Ramos (cell line): ENCODE results near the gene CEP20.

Experiments used
- in situ Hi-C: fragments of 300-500 bp; cut with MboI; formaldehyde crosslinking; loops from one replicate; pipeline ENCODE4 v1.14.3; 2022; ENCODE audit warnings: low sequenced_read_pairs; ENCODE audit not compliant: unreplicated experiment

Gene CEP20

DNA sequence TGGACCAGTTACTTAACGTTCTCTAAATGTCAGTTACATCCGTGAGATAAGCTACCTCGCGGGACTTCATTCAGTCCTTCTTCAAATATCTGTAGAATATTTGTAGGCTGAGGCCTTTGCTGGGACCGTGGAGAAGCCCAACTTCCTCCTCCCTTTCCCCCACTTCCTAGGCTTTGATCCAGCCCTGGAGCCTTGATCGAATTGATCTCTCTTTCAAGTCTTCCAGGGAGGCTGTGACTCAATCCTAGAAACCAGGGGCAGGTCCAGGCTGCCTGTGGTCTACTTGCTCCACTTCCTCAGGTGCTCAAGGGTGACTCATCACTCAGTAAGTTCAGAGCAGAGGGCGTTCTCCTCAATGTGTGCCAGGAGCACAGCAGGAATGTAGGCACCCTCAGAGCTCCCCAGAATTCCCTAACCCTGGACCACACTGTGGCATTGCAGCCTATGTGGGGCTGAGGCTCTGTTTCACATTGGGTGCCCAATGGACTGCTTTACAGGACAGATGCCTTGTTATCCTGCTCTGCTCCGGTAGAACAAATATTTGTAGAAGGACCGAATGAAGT lies 11.2 kb upstream of the CEP20 start:
- in situ Hi-C loops, result no loop called here

- in situ Hi-C loops, result no loop called here
Observed at GRCh38 chr16:15898654-15899053, 10.3 kb upstream of the CEP20 start.

DNA sequence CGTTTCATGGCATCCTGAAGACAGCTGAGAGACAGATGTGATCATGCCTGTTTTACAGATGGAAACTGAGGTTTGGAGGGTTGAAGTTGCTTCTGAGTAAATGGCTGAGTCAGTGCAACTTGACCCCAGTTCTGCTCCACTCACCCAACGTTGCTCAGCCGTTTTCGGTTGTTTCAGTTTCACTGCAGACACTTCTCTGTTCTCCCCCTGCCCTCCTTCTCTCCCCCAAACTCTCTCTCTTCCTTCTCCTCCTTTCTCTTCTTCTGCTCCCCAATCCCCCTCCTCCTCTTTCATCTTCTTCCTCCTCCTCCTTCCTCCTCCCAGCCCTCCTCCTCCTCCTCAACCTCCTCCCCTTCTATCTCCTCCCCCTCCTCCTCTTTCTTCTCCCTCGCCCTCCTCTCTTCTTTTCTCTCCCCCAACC lies 9.4 kb upstream of the CEP20 start:
- in situ Hi-C loops, result no loop called here

DNA sequence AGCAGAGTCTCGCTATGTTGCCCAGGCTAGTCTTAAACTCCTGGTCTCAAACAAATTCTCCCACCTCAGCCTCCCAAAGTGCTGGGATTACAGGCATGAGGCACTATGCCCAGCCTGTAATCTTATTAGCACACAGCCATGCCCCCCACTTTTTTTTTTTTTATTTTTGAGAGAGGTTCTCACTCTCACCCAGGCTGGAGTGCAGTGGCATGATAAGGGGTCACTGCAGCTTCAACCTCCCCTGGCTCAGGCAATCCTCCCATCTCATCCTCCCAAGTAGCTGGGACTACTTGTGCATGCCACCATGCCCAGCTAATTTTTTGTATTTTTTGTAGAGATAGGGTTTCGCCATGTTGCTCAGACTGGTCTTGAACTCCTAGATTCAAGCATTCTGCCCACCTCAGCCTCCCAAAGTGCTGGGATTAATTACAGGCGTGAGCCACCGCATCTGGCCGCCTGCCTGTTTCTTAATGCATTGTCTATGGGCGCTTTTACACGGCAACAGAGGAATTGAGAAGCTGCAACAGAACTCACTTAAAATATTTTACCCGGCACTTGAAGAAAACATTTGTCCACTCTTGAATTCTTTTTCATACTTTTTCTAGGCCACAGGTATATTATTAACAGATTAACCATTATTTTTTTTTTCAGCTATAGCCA lies 8.8 kb upstream of the CEP20 start:
- in situ Hi-C loops, result no loop called here

GRCh38 chr16:15894571-15895374 lies 6.4 kb upstream of the CEP20 start:
- in situ Hi-C loops, result no loop called here

- in situ Hi-C loops, result no loop called here
Observed at GRCh38 chr16:15891508-15891907, 3.1 kb upstream of the CEP20 start.

GRCh38 chr16:15887283-15887682 lies 1.1 kb downstream of the CEP20 start:
- in situ Hi-C loops, result no loop called here

DNA sequence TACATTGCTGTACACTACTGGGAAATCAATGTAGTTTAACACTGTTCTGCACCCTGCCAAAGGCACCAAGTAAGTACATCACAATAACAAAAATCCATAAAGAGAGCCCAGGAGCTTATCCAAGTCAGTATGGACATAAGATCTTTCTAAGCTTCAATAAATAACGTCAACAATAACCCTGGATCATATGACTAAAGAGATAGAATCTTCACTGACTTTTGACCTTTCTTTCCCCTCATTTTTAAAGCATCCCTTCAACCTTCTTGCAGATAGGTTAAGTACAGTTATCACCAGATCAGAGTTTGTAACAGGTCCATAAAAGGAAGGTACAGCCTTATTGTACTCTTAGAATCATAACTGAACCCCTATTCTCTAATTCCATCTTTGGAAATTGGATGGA lies 2.3 kb downstream of the CEP20 start:
- in situ Hi-C loops, result no loop called here

GRCh38 chr16:15885560-15886001 lies 2.8 kb downstream of the CEP20 start:
- in situ Hi-C loops, result no loop called here

DNA sequence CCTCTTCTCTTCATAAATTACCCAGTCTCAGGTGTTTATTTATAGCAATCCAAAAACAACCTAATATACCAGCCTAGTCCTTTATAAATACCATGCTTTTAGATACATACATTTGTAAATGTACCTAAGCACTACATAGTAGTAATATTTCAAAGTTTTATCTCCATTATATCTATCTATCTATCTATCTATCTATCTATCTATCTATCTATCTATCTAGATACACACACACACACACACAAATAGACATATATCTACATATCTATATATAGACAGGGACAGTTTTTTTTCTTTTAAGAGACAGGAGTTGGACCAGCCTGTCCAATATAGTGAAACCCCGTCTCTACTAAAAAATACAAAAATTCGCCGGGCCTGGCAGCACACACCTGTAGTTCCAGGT lies 5.8 kb downstream of the CEP20 start:
- in situ Hi-C loops, result no loop called here

DNA sequence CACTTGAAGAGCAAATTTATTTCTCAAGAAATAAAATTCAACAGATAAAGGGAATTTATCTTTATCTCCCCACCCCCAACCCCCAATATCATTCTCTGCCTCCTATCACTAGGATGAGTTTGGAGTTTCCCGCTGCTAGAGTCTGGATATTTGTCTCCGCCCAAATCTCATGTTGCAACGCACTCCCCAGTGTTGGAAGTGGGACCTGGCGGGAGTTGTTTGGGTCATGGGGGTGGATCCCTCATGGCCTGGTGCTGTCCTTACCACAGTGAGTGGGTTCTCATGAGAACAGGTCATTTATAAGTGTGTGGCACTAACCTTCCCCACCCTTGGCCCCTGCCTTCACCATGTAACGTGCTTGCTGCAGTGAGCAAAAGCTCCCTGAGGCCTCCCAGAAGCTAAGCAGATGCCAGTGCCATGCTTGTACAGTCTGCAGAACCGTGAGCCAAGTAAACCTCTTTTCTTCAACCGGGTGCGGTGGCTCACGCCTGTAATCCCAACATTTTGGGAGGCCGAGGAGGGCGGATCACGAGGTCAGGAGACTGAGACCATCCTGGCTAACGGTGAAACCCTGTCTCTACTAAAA lies 6.5 kb downstream of the CEP20 start:
- in situ Hi-C loops, result no loop called here

DNA sequence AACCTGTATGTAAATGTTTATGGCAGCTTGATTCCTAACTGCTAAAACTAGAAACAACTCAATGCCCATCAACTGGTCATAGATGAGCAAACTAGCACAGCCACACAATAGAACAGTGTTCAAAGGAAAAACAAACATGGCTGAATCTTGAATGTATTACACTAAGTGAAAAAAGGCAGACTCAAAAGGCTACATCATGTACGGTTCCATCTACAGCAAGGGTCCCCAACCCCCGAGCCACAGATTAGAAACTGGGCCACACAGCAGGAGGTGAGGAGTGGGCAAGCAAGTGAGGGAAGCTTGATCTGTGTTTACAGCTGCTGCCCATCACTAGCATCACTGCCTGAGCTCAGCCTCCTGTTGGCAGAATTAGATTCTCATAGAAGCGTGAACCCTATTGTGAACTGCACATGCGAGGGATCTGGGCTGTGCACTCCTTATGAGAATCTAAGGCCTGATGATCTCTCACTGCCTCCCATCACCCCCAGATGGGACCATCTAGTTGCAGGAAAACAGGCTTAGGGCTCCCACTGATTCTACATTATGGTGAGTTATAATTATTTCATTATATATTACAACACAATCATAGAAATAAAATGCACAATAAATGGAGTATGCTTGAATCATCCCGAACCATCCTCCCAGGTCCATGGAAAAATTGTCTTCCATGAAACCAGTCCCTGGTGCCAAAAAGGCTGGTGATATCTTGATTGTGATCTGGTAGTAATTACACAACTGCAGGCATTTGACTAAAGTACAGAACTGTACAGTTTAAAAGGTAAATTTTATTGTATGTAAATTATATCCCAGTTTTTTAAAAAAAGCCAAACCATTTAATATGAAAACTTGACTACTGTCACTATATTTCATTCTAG lies 7.7 kb downstream of the CEP20 start:
- in situ Hi-C loops, result no loop called here

- in situ Hi-C loops, result loop anchor here (10.0 kb wide), 1 partner anchor 255 kb away; no protein-coding TSS in a partner anchor
Observed at GRCh38 chr16:15879255-15879811, 9.1 kb downstream of the CEP20 start.

- in situ Hi-C loops, result loop anchor here (10.0 kb wide), 1 partner anchor 258 kb away; no protein-coding TSS in a partner anchor
Observed at GRCh38 chr16:15876503-15876902, 11.9 kb downstream of the CEP20 start.

GRCh38 chr16:15874745-15875314 lies 13.6 kb downstream of the CEP20 start:
- in situ Hi-C loops, result loop anchor here (10.0 kb wide), 1 partner anchor 260 kb away; no protein-coding TSS in a partner anchor

GRCh38 chr16:15873737-15874136 lies 14.7 kb downstream of the CEP20 start:
- in situ Hi-C loops, result loop anchor here (10.0 kb wide), 1 partner anchor 261 kb away; no protein-coding TSS in a partner anchor

GRCh38 chr16:15873301-15873700 lies 15.1 kb downstream of the CEP20 start:
- in situ Hi-C loops, result loop anchor here (10.0 kb wide), 1 partner anchor 262 kb away; no protein-coding TSS in a partner anchor

DNA sequence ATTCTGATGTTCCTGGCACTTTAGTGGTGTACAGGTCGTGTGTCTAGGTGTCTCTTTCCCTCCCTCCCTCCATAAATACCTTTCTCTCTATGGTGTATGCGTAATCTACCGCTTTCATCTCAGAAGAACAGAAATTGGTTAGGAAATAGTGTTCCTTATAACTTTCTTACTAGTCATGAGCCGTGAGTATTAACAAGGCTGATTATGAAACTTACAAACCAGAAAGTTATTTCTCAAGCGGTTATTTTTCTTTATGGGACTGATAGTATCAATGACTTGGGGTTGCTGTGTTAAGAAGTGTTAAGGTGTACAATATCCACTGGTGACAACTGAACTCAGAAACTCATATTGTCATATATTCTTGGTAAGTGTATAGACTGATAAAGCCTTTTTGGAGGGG lies 18.4 kb downstream of the CEP20 start:
- in situ Hi-C loops, result loop anchor here (10.0 kb wide), 1 partner anchor 265 kb away; no protein-coding TSS in a partner anchor

DNA sequence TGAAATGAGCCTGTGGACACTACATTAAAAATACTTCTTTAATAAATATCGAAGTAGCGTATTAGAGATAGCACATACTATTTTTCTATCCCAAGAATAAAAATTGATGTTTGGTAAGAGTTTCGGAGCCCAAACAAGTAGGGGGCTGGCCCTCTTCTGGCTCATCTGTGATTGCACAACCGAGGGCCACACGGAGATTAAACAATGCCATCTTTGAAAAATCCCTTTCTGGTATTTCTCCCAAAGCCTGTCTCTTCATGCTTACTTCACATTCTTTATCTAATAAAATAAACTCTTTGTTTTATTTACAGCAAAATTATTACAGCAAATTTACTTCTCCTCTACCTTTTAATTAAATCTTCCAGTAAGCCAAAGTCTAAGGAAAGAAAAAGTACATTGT lies 22.0 kb downstream of the CEP20 start:
- in situ Hi-C loops, result no loop called here
